Panc1 (cell line): ENCODE measurements around the gene COMMD9. TPM values are rescaled to one million over a fixed set of nuclear protein-coding genes. Genes with fewer than 3 reads are reported as not detected.

ENCODE experiments used
- ATAC-seq: fragments of 200-7000 bp; cut with Tn5 transposase; 2 replicates; pipeline ENCODE4 v1.9.1; 2020; ENCODE audit warnings: mild to moderate bottlenecking, moderate library complexity
- BruUV-seq: library from RNA; stranded (reverse); fragments of 400-500 nt; replicated peaks from 2 replicates; lab custom pipeline; 2021; lab: Mats Ljungman, UMichigan
- CTCF ChIA-PET: fragments of 300-600 bp; sonication (Branson Sonifier 250); formaldehyde crosslinking; loops from one replicate; lab custom pipeline; 2022; ENCODE audit warnings: antibody characterized with exemption; lab: Charles Lee
- POLR2A ChIA-PET: fragments of 300-600 bp; sonication (Branson Sonifier 250); formaldehyde crosslinking; loops from one replicate; lab custom pipeline; 2022; ENCODE audit warnings: antibody characterized with exemption; lab: Charles Lee
- DNase-seq: peaks from one replicate; pipeline ENCODE4 v3.0.0-alpha.2; 2010; ENCODE audit warnings: low read depth, low spot score
- H3K27ac ChIP-seq: 2 replicates; pipeline ENCODE4 v1.5.1; 2011; ENCODE audit warnings: mild to moderate bottlenecking, low read length, inconsistent platforms
- H3K27me3 ChIP-seq: fragments of 200-500 bp; sonication (Bioruptor generic); 2 replicates; pipeline ENCODE4 v1.6.0; 2014; ENCODE audit warnings: low read length, inconsistent platforms; ENCODE audit not compliant: control insufficient read depth, insufficient read depth
- H3K36me3 ChIP-seq: fragments of 200-500 bp; sonication (Bioruptor generic); 2 replicates; pipeline ENCODE4 v1.5.1; 2014; ENCODE audit warnings: inconsistent platforms, mild to moderate bottlenecking, low read length, moderate library complexity; ENCODE audit not compliant: control insufficient read depth, insufficient read depth
- H3K4me1 ChIP-seq: 2 replicates; pipeline ENCODE4 v1.5.1; 2011; ENCODE audit warnings: inconsistent platforms, mild to moderate bottlenecking, low read length, moderate library complexity; ENCODE audit not compliant: control insufficient read depth, insufficient read depth
- H3K4me3 ChIP-seq, 2 experiments: 2 replicates each; pipeline ENCODE4 v1.5.1; 2011 to 2012; ENCODE audit warnings: low read depth in 2 of 2, low read length in 2 of 2, mild to moderate bottlenecking in 2 of 2, inconsistent platforms in 1 of 2, moderate library complexity in 1 of 2
- H3K9me3 ChIP-seq: fragments of 200-500 bp; sonication (Bioruptor generic); 2 replicates; pipeline ENCODE4 v1.5.1; 2014; ENCODE audit warnings: low read depth, mild to moderate bottlenecking, inconsistent platforms, low read length, moderate library complexity; ENCODE audit not compliant: control insufficient read depth, insufficient read depth
- CTCF ChIP-seq: fragments of 450-650 bp; IDR thresholded peaks from 2 replicates; pipeline ENCODE4 v1.5.1; 2017; ENCODE audit warnings: mild to moderate bottlenecking
- POLR2AphosphoS5 ChIP-seq: IDR thresholded peaks from 2 replicates; pipeline ENCODE4 v1.6.1; 2012; ENCODE audit warnings: mild to moderate bottlenecking, low read depth, low read length, moderate library complexity
- SIN3A ChIP-seq: IDR thresholded peaks from 2 replicates; pipeline ENCODE4 v1.6.1; 2012; ENCODE audit warnings: low read depth, mild to moderate bottlenecking, low read length, moderate library complexity, borderline replicate concordance; ENCODE audit not compliant: insufficient read depth
- TCF7L2 ChIP-seq: IDR thresholded peaks from 2 replicates; pipeline ENCODE4 v1.6.1; 2011; ENCODE audit warnings: mild to moderate bottlenecking, low read depth, low read length, inconsistent platforms
- in situ Hi-C: cut with HindIII; loops from 2 replicates; pipeline ENCODE4 v1.10.0; 2016; ENCODE audit warnings: low sequenced_read_pairs, low pct_unique_long_range_greater_than_20kb
- intact Hi-C: fragments of 100-400 bp; cut with micrococcal nuclease; formaldehyde crosslinking; loops from one replicate; pipeline ENCODE4 v1.10.0; 2022; ENCODE audit not compliant: unreplicated experiment
- total RNA-seq: library from RNA; stranded (reverse); gene quantifications from one replicate; pipeline ENCODE4 v1.2.1, GENCODE V29; 2021; ENCODE audit not compliant: unreplicated experiment
- TF ChIP-seq, protein P1 (sequence below), 2 experiments: IDR thresholded peaks; 2 replicates each; pipeline ENCODE4 v1.6.1; 2011 to 2012; ENCODE audit warnings: low read depth in 2 of 2, control low read depth in 1 of 2, low read length in 1 of 2, mild to moderate bottlenecking in 1 of 2, moderate library complexity in 1 of 2; ENCODE audit not compliant: insufficient read depth in 1 of 2

The COMMD9 gene
- total RNA-seq, 1 experiment from 2014 or later, result 41.8 TPM

GRCh38 chr11:36311926-36312595, 22.8 kb upstream of the COMMD9 start:
- Histone ChIP-seq H3K4me3 (no peak overlapping the region), H3K9me3 (no peaks in the 10 kb centered on the region), H3K27ac (no peak overlapping the region), H3K27me3 (peaks cover 33% of the 10 kb centered on the region), H3K4me1 (no peaks in the 10 kb centered on the region), H3K36me3 (no peaks in the 10 kb centered on the region)
- ChIA-PET CTCF (no interaction called here), POLR2A (no interaction called here)
- TF ChIP-seq TCF7L2 (no peak), CTCF (no peak), POLR2AphosphoS5 (no peak), SIN3A (no peak)
- TF ChIP-seq, protein P1, sequence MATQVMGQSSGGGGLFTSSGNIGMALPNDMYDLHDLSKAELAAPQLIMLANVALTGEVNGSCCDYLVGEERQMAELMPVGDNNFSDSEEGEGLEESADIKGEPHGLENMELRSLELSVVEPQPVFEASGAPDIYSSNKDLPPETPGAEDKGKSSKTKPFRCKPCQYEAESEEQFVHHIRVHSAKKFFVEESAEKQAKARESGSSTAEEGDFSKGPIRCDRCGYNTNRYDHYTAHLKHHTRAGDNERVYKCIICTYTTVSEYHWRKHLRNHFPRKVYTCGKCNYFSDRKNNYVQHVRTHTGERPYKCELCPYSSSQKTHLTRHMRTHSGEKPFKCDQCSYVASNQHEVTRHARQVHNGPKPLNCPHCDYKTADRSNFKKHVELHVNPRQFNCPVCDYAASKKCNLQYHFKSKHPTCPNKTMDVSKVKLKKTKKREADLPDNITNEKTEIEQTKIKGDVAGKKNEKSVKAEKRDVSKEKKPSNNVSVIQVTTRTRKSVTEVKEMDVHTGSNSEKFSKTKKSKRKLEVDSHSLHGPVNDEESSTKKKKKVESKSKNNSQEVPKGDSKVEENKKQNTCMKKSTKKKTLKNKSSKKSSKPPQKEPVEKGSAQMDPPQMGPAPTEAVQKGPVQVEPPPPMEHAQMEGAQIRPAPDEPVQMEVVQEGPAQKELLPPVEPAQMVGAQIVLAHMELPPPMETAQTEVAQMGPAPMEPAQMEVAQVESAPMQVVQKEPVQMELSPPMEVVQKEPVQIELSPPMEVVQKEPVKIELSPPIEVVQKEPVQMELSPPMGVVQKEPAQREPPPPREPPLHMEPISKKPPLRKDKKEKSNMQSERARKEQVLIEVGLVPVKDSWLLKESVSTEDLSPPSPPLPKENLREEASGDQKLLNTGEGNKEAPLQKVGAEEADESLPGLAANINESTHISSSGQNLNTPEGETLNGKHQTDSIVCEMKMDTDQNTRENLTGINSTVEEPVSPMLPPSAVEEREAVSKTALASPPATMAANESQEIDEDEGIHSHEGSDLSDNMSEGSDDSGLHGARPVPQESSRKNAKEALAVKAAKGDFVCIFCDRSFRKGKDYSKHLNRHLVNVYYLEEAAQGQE (IDR thresholded peaks at IDR 0.05; ENCODE audit: insufficient read depth in 1 of 2, low read depth in 2 of 2, low read length in 1 of 2), result no peak
- BruUV-seq, result no TSS peak
- ATAC-seq, result no peak
- intact Hi-C loops (no loop called here), in situ Hi-C loops (no loop called here)
- no peak for DNase-seq

GRCh38 chr11:36309779-36310178, 20.6 kb upstream of the COMMD9 start:
- in situ Hi-C loops, result no loop called here
- no TSS peak for BruUV-seq
- TF ChIP-seq SIN3A (no peak), CTCF (no peak), TCF7L2 (no peak), POLR2AphosphoS5 (no peak)
- TF ChIP-seq, protein P1 (IDR thresholded peaks at IDR 0.05; ENCODE audit: insufficient read depth in 1 of 2, low read depth in 2 of 2, low read length in 1 of 2), result no peak
- Histone ChIP-seq H3K27me3 (peaks cover 15% of the 10 kb centered on the region), H3K9me3 (no peaks in the 10 kb centered on the region), H3K36me3 (no peaks in the 10 kb centered on the region), H3K27ac (no peak overlapping the region), H3K4me3 (no peak overlapping the region), H3K4me1 (no peaks in the 10 kb centered on the region)
- ChIA-PET POLR2A (no interaction called here), CTCF (no interaction called here)
- ATAC-seq (no peak), DNase-seq (no peak)
- intact Hi-C loops, result no loop called here
